Thyroid gland (tissue), 4 donors: ENCODE measurements around the gene OTOA. TPM values are rescaled to one million over a fixed set of nuclear protein-coding genes. Genes with fewer than 3 reads are reported as not detected.

Experiments used
- DNase-seq, 2 donors: peaks; one replicate each; pipeline ENCODE4 v3.0.0-alpha.2; 2019
- H3K27ac ChIP-seq, 3 donors: fragments of 200-600 bp; sonication (generic); 1 replicate in 2 of 3; 2 replicates in 1 of 3; pipeline ENCODE4 v1.5.1; 2016 to 2019; ENCODE audit warnings: mild to moderate bottlenecking in 1 of 3, moderate library complexity in 1 of 3
- H3K27me3 ChIP-seq: fragments of 200-600 bp; sonication (generic); one replicate; pipeline ENCODE4 v1.5.1; 2019
- H3K36me3 ChIP-seq, 2 donors: fragments of 200-600 bp; sonication (generic); one replicate each; pipeline ENCODE4 v1.5.1; 2016 to 2019
- H3K4me1 ChIP-seq, 2 donors: fragments of 200-600 bp; sonication (generic); one replicate each; pipeline ENCODE4 v1.5.1; 2017 to 2019
- H3K4me3 ChIP-seq, 3 donors: fragments of 200-600 bp; sonication (generic); replicated peaks in 1 of 3; 1 replicate in 2 of 3; 2 replicates in 1 of 3; pipeline ENCODE4 v1.5.1; 2016; ENCODE audit warnings: mild to moderate bottlenecking in 1 of 3
- H3K9me3 ChIP-seq: fragments of 200-600 bp; sonication (generic); one replicate; pipeline ENCODE4 v1.5.1; 2017
- POLR2A ChIP-seq, 2 donors: fragments of 450-650 bp; IDR thresholded peaks; one replicate each; pipeline ENCODE4 v1.6.1; 2017; ENCODE audit warnings: antibody characterized with exemption in 2 of 2, mild to moderate bottlenecking in 2 of 2, moderate library complexity in 1 of 2
- WGBS, 2 donors: methylation state at CpG; one replicate each; pipeline ENCODE4 v1.1.5; 2017; 5-methylcytosine and 5-hydroxymethylcytosine counted together
- intact Hi-C: fragments of 100-400 bp; cut with DNase I; formaldehyde crosslinking; loops from one replicate; pipeline ENCODE4 v1.15.1; 2023
- total RNA-seq, 4 donors: library from RNA; depleted of rRNA; stranded (reverse); fragments of >200 nt; gene quantifications; one replicate each; pipeline ENCODE4 v1.2.3, GENCODE V29; 2016
- TF ChIP-seq, protein P1 (sequence below), 6 experiments: fragments of 200-600 bp in 3 of 6; fragments of 450-650 bp in 3 of 6; sonication (generic) in 3 of 6; IDR thresholded peaks; one replicate each; pipeline ENCODE4 v1.5.1; 2016 to 2019; ENCODE audit warnings: antibody characterized with exemption in 6 of 6, mild to moderate bottlenecking in 2 of 6, inconsistent platforms in 1 of 6, moderate library complexity in 1 of 6

The OTOA gene
- total RNA-seq, 4 donors from 2014 or later, result 0.13 to 0.40 TPM; not detected in 2

GRCh38 chr16:21620592-21620991 is 43.2 kb upstream of the OTOA start:
- TF ChIP-seq, protein P1, sequence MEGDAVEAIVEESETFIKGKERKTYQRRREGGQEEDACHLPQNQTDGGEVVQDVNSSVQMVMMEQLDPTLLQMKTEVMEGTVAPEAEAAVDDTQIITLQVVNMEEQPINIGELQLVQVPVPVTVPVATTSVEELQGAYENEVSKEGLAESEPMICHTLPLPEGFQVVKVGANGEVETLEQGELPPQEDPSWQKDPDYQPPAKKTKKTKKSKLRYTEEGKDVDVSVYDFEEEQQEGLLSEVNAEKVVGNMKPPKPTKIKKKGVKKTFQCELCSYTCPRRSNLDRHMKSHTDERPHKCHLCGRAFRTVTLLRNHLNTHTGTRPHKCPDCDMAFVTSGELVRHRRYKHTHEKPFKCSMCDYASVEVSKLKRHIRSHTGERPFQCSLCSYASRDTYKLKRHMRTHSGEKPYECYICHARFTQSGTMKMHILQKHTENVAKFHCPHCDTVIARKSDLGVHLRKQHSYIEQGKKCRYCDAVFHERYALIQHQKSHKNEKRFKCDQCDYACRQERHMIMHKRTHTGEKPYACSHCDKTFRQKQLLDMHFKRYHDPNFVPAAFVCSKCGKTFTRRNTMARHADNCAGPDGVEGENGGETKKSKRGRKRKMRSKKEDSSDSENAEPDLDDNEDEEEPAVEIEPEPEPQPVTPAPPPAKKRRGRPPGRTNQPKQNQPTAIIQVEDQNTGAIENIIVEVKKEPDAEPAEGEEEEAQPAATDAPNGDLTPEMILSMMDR (IDR thresholded peaks at IDR 0.05), result no peak
- no peak for TF ChIP-seq POLR2A (IDR thresholded peaks at IDR 0.05)
- H3K27ac ChIP-seq, result no peak overlapping the region
- H3K9me3 ChIP-seq, result no peaks in the 10 kb centered on the region
- peaks cover 0 to 6% of the 10 kb centered on the region in 2 donors for H3K4me1 ChIP-seq
- peaks cover 0 to 11% of the 10 kb centered on the region in 2 donors for H3K36me3 ChIP-seq
- H3K27me3 ChIP-seq, result no peaks in the 10 kb centered on the region
- DNase-seq, result no peak
- H3K4me3 ChIP-seq, result no peak overlapping the region
- intact Hi-C loops, result no loop called here

DNA sequence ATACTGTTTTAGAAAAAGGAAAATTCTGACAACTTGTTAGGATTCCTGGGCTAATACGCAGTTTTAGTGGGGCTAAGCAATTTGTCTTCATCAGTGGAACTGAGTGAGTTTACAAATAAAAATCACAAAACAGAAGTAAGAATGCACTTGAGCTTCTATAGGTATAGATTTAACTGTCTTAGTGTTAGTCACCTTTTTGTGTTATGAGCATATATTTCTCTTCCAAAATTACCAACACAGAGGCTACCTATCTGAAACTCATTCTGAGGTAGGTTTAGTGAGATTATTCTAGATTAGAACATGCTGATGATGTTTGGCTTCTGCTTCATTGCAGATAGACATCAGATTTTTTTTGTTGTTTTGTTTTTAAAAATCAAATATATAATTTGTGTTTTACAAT is 41.2 kb upstream of the OTOA start:
- TF ChIP-seq, protein P1 (IDR thresholded peaks at IDR 0.05), result no peak
- no peak for TF ChIP-seq POLR2A (IDR thresholded peaks at IDR 0.05)
- no peak overlapping the region for H3K27ac ChIP-seq
- H3K4me3 ChIP-seq, result no peak overlapping the region
- DNase-seq, result no peak
- intact Hi-C loops, result no loop called here
- peaks cover 0 to 12% of the 10 kb centered on the region in 2 donors for H3K36me3 ChIP-seq
- H3K4me1 ChIP-seq, result peaks cover 4 to 6% of the 10 kb centered on the region in 2 donors
- no peaks in the 10 kb centered on the region for H3K9me3 ChIP-seq
- 98 to 100% methylated on average over 1 of the region's 1 CpG for WGBS, 2 donors
- H3K27me3 ChIP-seq, result no peaks in the 10 kb centered on the region

DNA sequence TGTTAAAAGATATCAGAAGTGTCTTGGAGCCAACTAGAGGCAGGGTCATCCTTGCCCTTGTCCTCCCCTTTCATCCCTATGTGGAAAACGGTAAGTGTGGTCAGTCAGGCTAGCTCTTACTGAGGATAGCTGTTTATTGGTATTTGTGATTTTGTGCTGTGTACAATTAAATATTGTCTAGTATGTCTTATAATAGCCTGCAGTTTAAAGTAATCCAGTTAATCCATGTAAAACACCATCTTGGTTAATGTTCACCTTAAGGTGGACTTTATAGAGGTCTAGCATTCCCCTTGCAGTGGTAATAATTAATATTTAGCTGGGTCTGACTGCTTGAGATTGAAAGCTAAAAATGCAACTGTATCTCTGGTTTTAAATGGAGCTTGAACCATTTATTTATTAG is 38.7 kb upstream of the OTOA start:
- 78 to 88% methylated on average over 1 of the region's 1 CpG for WGBS, 2 donors

GRCh38 chr16:21626659-21627277 is 37.0 kb upstream of the OTOA start:
- peaks cover 6 to 12% of the 10 kb centered on the region in 2 donors for H3K36me3 ChIP-seq
- H3K27ac ChIP-seq, result no peak overlapping the region
- TF ChIP-seq, protein P1 (IDR thresholded peaks at IDR 0.05), result no peak
- no peak for TF ChIP-seq POLR2A (IDR thresholded peaks at IDR 0.05)
- DNase-seq, result no peak
- peaks cover 10 to 11% of the 10 kb centered on the region in 2 donors for H3K4me1 ChIP-seq
- no peaks in the 10 kb centered on the region for H3K9me3 ChIP-seq
- no peaks in the 10 kb centered on the region for H3K27me3 ChIP-seq
- intact Hi-C loops, result no loop called here
- 62 to 73% methylated on average over 6 of the region's 6 CpGs for WGBS, 2 donors
- no peak overlapping the region for H3K4me3 ChIP-seq

More for the DNA sequence above, 38.7 kb upstream of the OTOA start:
- H3K4me3 ChIP-seq, result no peak overlapping the region
- no peak overlapping the region for H3K27ac ChIP-seq
- DNase-seq, result no peak
- H3K27me3 ChIP-seq, result no peaks in the 10 kb centered on the region
- intact Hi-C loops, result no loop called here
- H3K4me1 ChIP-seq, result peaks cover 4 to 6% of the 10 kb centered on the region in 2 donors
- peaks cover 6 to 12% of the 10 kb centered on the region in 2 donors for H3K36me3 ChIP-seq
- TF ChIP-seq, protein P1 (IDR thresholded peaks at IDR 0.05), result no peak
- TF ChIP-seq POLR2A (IDR thresholded peaks at IDR 0.05), result no peak
- H3K9me3 ChIP-seq, result no peaks in the 10 kb centered on the region

- peaks cover 6 to 10% of the 10 kb centered on the region in 2 donors for H3K4me1 ChIP-seq
- no peak overlapping the region for H3K27ac ChIP-seq
- H3K36me3 ChIP-seq, result peaks cover 6 to 12% of the 10 kb centered on the region in 2 donors
- intact Hi-C loops, result no loop called here
- no peaks in the 10 kb centered on the region for H3K27me3 ChIP-seq
- no peaks in the 10 kb centered on the region for H3K9me3 ChIP-seq
- DNase-seq, result no peak
- TF ChIP-seq POLR2A (IDR thresholded peaks at IDR 0.05), result no peak
- TF ChIP-seq, protein P1 (IDR thresholded peaks at IDR 0.05), result no peak
- no peak overlapping the region for H3K4me3 ChIP-seq
- 99% methylated on average over 5 of the region's 5 CpGs for WGBS, 2 donors
These were observed 35.5 kb upstream of the OTOA start for GRCh38 chr16:21628121-21628726.
